H9 (cell line): ENCODE measurements around the gene OLFM1. TPM values are rescaled to one million over a fixed set of nuclear protein-coding genes. Genes with fewer than 3 reads are reported as not detected.

ENCODE experiments used
- DNase-seq: peaks from one replicate; pipeline ENCODE4 v3.0.0-alpha.2; 2017
- H2AFZ ChIP-seq: one replicate; pipeline ENCODE4 v1.6.1; 2013; ENCODE audit warnings: mild to moderate bottlenecking, low read length, control low read depth, moderate library complexity
- H2AK5ac ChIP-seq: 2 replicates; pipeline ENCODE4 v1.6.1; 2013; ENCODE audit warnings: low read length, control low read depth, mixed read lengths; ENCODE audit not compliant: insufficient read length
- H2BK120ac ChIP-seq: one replicate; pipeline ENCODE4 v1.6.1; 2013; ENCODE audit warnings: low read depth, mild to moderate bottlenecking, low read length, control low read depth, inconsistent platforms; ENCODE audit not compliant: poor library complexity, severe bottlenecking
- H2BK12ac ChIP-seq: 2 replicates; pipeline ENCODE4 v1.6.1; 2013; ENCODE audit warnings: low read length, control low read depth, mixed read lengths, low read depth; ENCODE audit not compliant: insufficient read length
- H2BK15ac ChIP-seq: 2 replicates; pipeline ENCODE4 v1.6.1; 2013; ENCODE audit warnings: low read depth, low read length, control low read depth
- H2BK20ac ChIP-seq: one replicate; pipeline ENCODE4 v1.6.1; 2013; ENCODE audit warnings: low read depth, mild to moderate bottlenecking, low read length, control low read depth, inconsistent platforms; ENCODE audit not compliant: poor library complexity, severe bottlenecking
- H2BK5ac ChIP-seq: 2 replicates; pipeline ENCODE4 v1.6.1; 2013; ENCODE audit warnings: low read length, control low read depth, mixed read lengths; ENCODE audit not compliant: insufficient read length
- H3K14ac ChIP-seq: 2 replicates; pipeline ENCODE4 v1.6.1; 2013; ENCODE audit warnings: low read length, control low read depth; ENCODE audit not compliant: insufficient read depth
- H3K18ac ChIP-seq: 2 replicates; pipeline ENCODE4 v1.6.1; 2013; ENCODE audit warnings: low read depth, mild to moderate bottlenecking, mixed read lengths, low read length, control low read depth; ENCODE audit not compliant: insufficient read length
- H3K23ac ChIP-seq: 2 replicates; pipeline ENCODE4 v1.6.1; 2013; ENCODE audit warnings: low read length, control low read depth, mixed read lengths, low read depth; ENCODE audit not compliant: insufficient read length
- H3K23me2 ChIP-seq: 2 replicates; pipeline ENCODE4 v1.6.1; 2013; ENCODE audit warnings: low read depth, mild to moderate bottlenecking, mixed read lengths, low read length, control low read depth; ENCODE audit not compliant: insufficient read length, poor library complexity, severe bottlenecking
- H3K27ac ChIP-seq: 2 replicates; pipeline ENCODE4 v1.5.1; 2013; ENCODE audit warnings: low read length, control low read depth, mixed read lengths, low read depth; ENCODE audit not compliant: insufficient read length
- H3K27me3 ChIP-seq: 2 replicates; pipeline ENCODE4 v1.6.1; 2013; ENCODE audit warnings: low read length, control low read depth, inconsistent platforms; ENCODE audit not compliant: insufficient read depth
- H3K4ac ChIP-seq: 2 replicates; pipeline ENCODE4 v1.6.1; 2013; ENCODE audit warnings: low read depth, mild to moderate bottlenecking, control low read depth, inconsistent platforms, low read length, moderate library complexity
- H3K4me1 ChIP-seq: 2 replicates; pipeline ENCODE4 v1.6.1; 2013; ENCODE audit warnings: low read length, control low read depth, inconsistent platforms; ENCODE audit not compliant: insufficient read depth
- H3K4me2 ChIP-seq: 2 replicates; pipeline ENCODE4 v1.6.1; 2013; ENCODE audit warnings: low read length, control low read depth, mixed read lengths; ENCODE audit not compliant: insufficient read length, insufficient read depth
- H3K56ac ChIP-seq: 2 replicates; pipeline ENCODE4 v1.6.1; 2013; ENCODE audit warnings: low read depth, mild to moderate bottlenecking, mixed read lengths, low read length, control low read depth; ENCODE audit not compliant: insufficient read length
- H3K79me1 ChIP-seq: 2 replicates; pipeline ENCODE4 v1.6.1; 2013; ENCODE audit warnings: low read depth, mild to moderate bottlenecking, moderate library complexity, low read length, control low read depth, inconsistent platforms; ENCODE audit not compliant: insufficient read depth, poor library complexity, severe bottlenecking
- H3K79me2 ChIP-seq: 2 replicates; pipeline ENCODE4 v1.6.1; 2013; ENCODE audit warnings: low read length, control low read depth, inconsistent platforms; ENCODE audit not compliant: insufficient read depth
- H3K9ac ChIP-seq: 2 replicates; pipeline ENCODE4 v1.6.1; 2013; ENCODE audit warnings: low read length, control low read depth, mixed read lengths; ENCODE audit not compliant: insufficient read length; ENCODE audit errors: extremely low read depth
- H3K9me3 ChIP-seq: one replicate; pipeline ENCODE4 v1.6.1; 2013; ENCODE audit warnings: low read depth, low read length, inconsistent platforms; ENCODE audit not compliant: control insufficient read depth
- H3T11ph ChIP-seq: one replicate; pipeline ENCODE4 v1.6.1; 2013; ENCODE audit warnings: mild to moderate bottlenecking, low read length, control low read depth, inconsistent platforms
- H4K20me1 ChIP-seq: one replicate; pipeline ENCODE4 v1.6.1; 2013; ENCODE audit not compliant: control insufficient read depth, insufficient read length, insufficient read depth
- H4K5ac ChIP-seq: 2 replicates; pipeline ENCODE4 v1.6.1; 2013; ENCODE audit warnings: low read depth, mild to moderate bottlenecking, mixed read lengths, low read length, control low read depth; ENCODE audit not compliant: insufficient read length
- H4K8ac ChIP-seq: replicated peaks from 2 replicates; pipeline ENCODE4 v1.6.1; 2013; ENCODE audit warnings: low read length, control low read depth, mixed read lengths, low read depth; ENCODE audit not compliant: insufficient read length
- H4K91ac ChIP-seq: 2 replicates; pipeline ENCODE4 v1.6.1; 2013; ENCODE audit warnings: low read depth, mild to moderate bottlenecking, moderate library complexity, mixed read lengths, low read length, control low read depth; ENCODE audit not compliant: insufficient read length
- H3K27ac Mint-ChIP-seq, 3 experiments: 2 replicates in 2 of 3; 3 replicates in 1 of 3; pipeline ENCODE4 v1.8.0; 2020 to 2021; ENCODE audit warnings: mixed read lengths in 3 of 3, mild to moderate bottlenecking in 1 of 3, moderate library complexity in 1 of 3
- H3K27me3 Mint-ChIP-seq: 2 replicates; pipeline ENCODE4 v1.8.0; 2021; ENCODE audit warnings: low read depth, mild to moderate bottlenecking, moderate library complexity, mixed read lengths
- H3K36me3 Mint-ChIP-seq, 3 experiments: 2 replicates in 2 of 3; 3 replicates in 1 of 3; pipeline ENCODE4 v1.8.0; 2020 to 2021; ENCODE audit warnings: low read depth in 3 of 3, mixed read lengths in 3 of 3; ENCODE audit not compliant: insufficient read depth in 1 of 3
- H3K4me1 Mint-ChIP-seq, 2 experiments: 2 replicates each; pipeline ENCODE4 v1.8.0; 2020; ENCODE audit warnings: mixed read lengths in 2 of 2
- H3K4me3 Mint-ChIP-seq, 2 experiments: 2 replicates in 1 of 2; 3 replicates in 1 of 2; pipeline ENCODE4 v1.8.0; 2020 to 2021; ENCODE audit warnings: mild to moderate bottlenecking in 2 of 2, mixed read lengths in 2 of 2, moderate library complexity in 1 of 2
- H3K9me3 Mint-ChIP-seq, 2 experiments: 2 replicates in 1 of 2; 3 replicates in 1 of 2; pipeline ENCODE4 v1.8.0; 2020; ENCODE audit warnings: mild to moderate bottlenecking in 2 of 2, mixed read lengths in 2 of 2, moderate library complexity in 1 of 2
- WGBS: extraction: QIAGEN DNeasy Blood & Tissue Kit; methylation state at CpG from one replicate; pipeline ENCODE4 v1.1.7; 2013; ENCODE audit warnings: missing lambda C conversion rate, low lambda C conversion rate, mixed read lengths; ENCODE audit not compliant: insufficient read length; ENCODE audit errors: extremely low coverage; 5-methylcytosine and 5-hydroxymethylcytosine counted together
- total RNA-seq: library from RNA; stranded (reverse); gene quantifications from 2 replicates; pipeline ENCODE4 v1.2.1, GENCODE V29; 2021
- TF ChIP-seq, protein P1 (sequence below): fragments of 200-600 bp; sonication (generic); conservative IDR thresholded peaks from 3 replicates; pipeline ENCODE4 v1.8.0; 2021; ENCODE audit warnings: antibody characterized with exemption, mild to moderate bottlenecking

Gene OLFM1
- total RNA-seq, 1 experiment from 2014 or later, result 34.1 TPM

DNA sequence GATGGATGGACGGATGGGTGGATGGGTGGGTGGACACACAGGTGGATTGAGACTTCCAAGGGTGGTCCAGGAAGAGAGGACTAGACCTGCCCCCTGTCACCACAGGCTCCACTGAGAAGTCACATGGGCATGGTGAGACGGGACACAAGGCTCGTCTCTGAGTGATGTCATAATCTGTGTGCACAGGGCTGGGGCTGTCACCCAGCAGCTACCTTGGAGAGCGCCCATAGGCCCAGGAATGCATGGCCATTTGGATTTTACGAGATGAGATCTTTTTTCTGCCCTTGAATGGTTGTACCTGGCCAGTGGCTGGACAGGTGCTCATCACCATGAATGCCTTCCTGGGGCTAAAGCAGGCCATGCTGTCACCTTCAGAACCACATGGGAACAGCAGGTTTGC, 3.1 kb downstream of the OLFM1 start:
- no peak overlapping the region for H3K9ac ChIP-seq
- peaks cover 16 to 25% of the 10 kb centered on the region in 2 experiments for H3K4me1 Mint-ChIP-seq
- H2BK5ac ChIP-seq, result no peak overlapping the region
- no peak overlapping the region for H3T11ph ChIP-seq
- H3K27me3 ChIP-seq, result peaks cover 2% of the 10 kb centered on the region; the same call in 1 of the 2 replicates
- H2BK12ac ChIP-seq, result no peak overlapping the region
- H3K18ac ChIP-seq, result no peak overlapping the region
- no peaks in the 10 kb centered on the region for H4K20me1 ChIP-seq
- no peak overlapping the region for H3K4ac ChIP-seq
- H3K4me3 Mint-ChIP-seq, result 0 out of 5 replicates have a peak overlapping the region, but pooled peaks of 1 of the 2 experiments have one; percentile 31
- no CpG with 5 or more reads among the region's 5 CpGs for WGBS
- H3K79me1 ChIP-seq, result no peaks in the 10 kb centered on the region
- H2AK5ac ChIP-seq, result no peak overlapping the region
- no peak overlapping the region for H3K27ac ChIP-seq
- no peak overlapping the region for H4K91ac ChIP-seq
- no peak overlapping the region for H3K23ac ChIP-seq
- no peak overlapping the region for H2BK15ac ChIP-seq
- H3K14ac ChIP-seq, result no peak overlapping the region
- no peak overlapping the region for H3K27ac Mint-ChIP-seq
- peaks cover 19% of the 10 kb centered on the region for H3K23me2 ChIP-seq
- H3K9me3 Mint-ChIP-seq, result peaks cover 0 to 2% of the 10 kb centered on the region in 2 experiments; a peak in 1 of 5 replicates
- TF ChIP-seq, protein P1, sequence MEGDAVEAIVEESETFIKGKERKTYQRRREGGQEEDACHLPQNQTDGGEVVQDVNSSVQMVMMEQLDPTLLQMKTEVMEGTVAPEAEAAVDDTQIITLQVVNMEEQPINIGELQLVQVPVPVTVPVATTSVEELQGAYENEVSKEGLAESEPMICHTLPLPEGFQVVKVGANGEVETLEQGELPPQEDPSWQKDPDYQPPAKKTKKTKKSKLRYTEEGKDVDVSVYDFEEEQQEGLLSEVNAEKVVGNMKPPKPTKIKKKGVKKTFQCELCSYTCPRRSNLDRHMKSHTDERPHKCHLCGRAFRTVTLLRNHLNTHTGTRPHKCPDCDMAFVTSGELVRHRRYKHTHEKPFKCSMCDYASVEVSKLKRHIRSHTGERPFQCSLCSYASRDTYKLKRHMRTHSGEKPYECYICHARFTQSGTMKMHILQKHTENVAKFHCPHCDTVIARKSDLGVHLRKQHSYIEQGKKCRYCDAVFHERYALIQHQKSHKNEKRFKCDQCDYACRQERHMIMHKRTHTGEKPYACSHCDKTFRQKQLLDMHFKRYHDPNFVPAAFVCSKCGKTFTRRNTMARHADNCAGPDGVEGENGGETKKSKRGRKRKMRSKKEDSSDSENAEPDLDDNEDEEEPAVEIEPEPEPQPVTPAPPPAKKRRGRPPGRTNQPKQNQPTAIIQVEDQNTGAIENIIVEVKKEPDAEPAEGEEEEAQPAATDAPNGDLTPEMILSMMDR, result no peak
- H2BK120ac ChIP-seq, result no peak overlapping the region
- no peak overlapping the region for H3K56ac ChIP-seq
- H3K9me3 ChIP-seq, result no peaks in the 10 kb centered on the region
- H4K8ac ChIP-seq, result no peak overlapping the region
- H3K79me2 ChIP-seq, result no peaks in the 10 kb centered on the region
- H3K27me3 Mint-ChIP-seq, result peaks cover 34% of the 10 kb centered on the region
- no peaks in the 10 kb centered on the region; the same call in 1 of the 2 replicates for H3K4me1 ChIP-seq
- no peak for DNase-seq
- H4K5ac ChIP-seq, result no peak overlapping the region
- H3K4me2 ChIP-seq, result no peak overlapping the region
- H2BK20ac ChIP-seq, result no peak overlapping the region
- H2AFZ ChIP-seq, result no peak overlapping the region
- H3K36me3 Mint-ChIP-seq, result peaks cover 20 to 32% (median 30%) of the 10 kb centered on the region in 3 experiments; a peak in 6 of 7 replicates
